Esophagus muscularis mucosa (tissue), 4 donors: ENCODE measurements around the gene LRSAM1.

Source experiments
- CTCF ChIP-seq, 3 experiments: fragments of 200-600 bp in 2 of 3; fragments of 450-650 bp in 1 of 3; sonication (generic) in 2 of 3; IDR thresholded peaks; one replicate each; pipeline ENCODE4 v1.5.1; 2017 to 2019; ENCODE audit warnings: antibody characterized with exemption in 3 of 3, mild to moderate bottlenecking in 2 of 3, moderate library complexity in 1 of 3
- EP300 ChIP-seq: sonication (generic); formaldehyde crosslinking; IDR thresholded peaks from one replicate; pipeline ENCODE4 v1.6.1; 2017; ENCODE audit warnings: antibody characterized with exemption
- POLR2A ChIP-seq: fragments of 450-650 bp; IDR thresholded peaks from one replicate; pipeline ENCODE4 v1.6.1; 2017; ENCODE audit warnings: antibody characterized with exemption, moderate library complexity, mild to moderate bottlenecking, low read depth
- POLR2AphosphoS5 ChIP-seq, 2 donors: sonication (generic); formaldehyde crosslinking; IDR thresholded peaks; one replicate each; pipeline ENCODE4 v1.6.1; 2017; ENCODE audit warnings: antibody characterized with exemption in 2 of 2

GRCh38 chr9:127428348-127428747, 23.0 kb upstream of the LRSAM1 start:
- TF ChIP-seq POLR2A (no peak), CTCF (IDR thresholded peaks at IDR 0.05) (no peak), POLR2AphosphoS5 (IDR thresholded peaks at IDR 0.05) (no peak), EP300 (no peak)
